Activated B cell treated with CpG ODN at 0.5 μM for 24 hours (primary cell): ENCODE results near the gene MS4A7. TPM values are rescaled to one million over a fixed set of nuclear protein-coding genes. Genes with fewer than 3 reads are reported as not detected.

ENCODE experiments used
- ATAC-seq: fragments of 200-7000 bp; cut with Tn5 transposase; one replicate; pipeline ENCODE4 v1.10.0; 2021; ENCODE audit warnings: low read depth, mild to moderate bottlenecking, moderate library complexity
- CTCF ChIA-PET: fragments of 350-600 bp; sonication (Branson Sonifier 250); formaldehyde crosslinking; loops from one replicate; lab custom pipeline; 2021; ENCODE audit warnings: antibody characterized with exemption; lab: Charles Lee
- POLR2A ChIA-PET: fragments of 350-600 bp; sonication (Branson Sonifier 250); formaldehyde crosslinking; loops from one replicate; lab custom pipeline; 2021; ENCODE audit warnings: antibody characterized with exemption; lab: Charles Lee
- DNase-seq: peaks from one replicate; pipeline ENCODE4 v3.0.0; 2022
- H3K27ac Mint-ChIP-seq: one replicate; pipeline ENCODE4 v1.8.0; 2020; ENCODE audit warnings: mixed read lengths
- H3K27me3 Mint-ChIP-seq: one replicate; pipeline ENCODE4 v1.8.0; 2021; ENCODE audit warnings: mixed read lengths
- H3K36me3 Mint-ChIP-seq: one replicate; pipeline ENCODE4 v1.8.0; 2021; ENCODE audit warnings: low read depth, mixed read lengths
- H3K4me1 Mint-ChIP-seq: one replicate; pipeline ENCODE4 v1.8.0; 2021; ENCODE audit warnings: mixed read lengths
- H3K4me3 Mint-ChIP-seq: one replicate; pipeline ENCODE4 v1.8.0; 2020; ENCODE audit warnings: mild to moderate bottlenecking, mixed read lengths
- H3K9me3 Mint-ChIP-seq: one replicate; pipeline ENCODE4 v1.8.0; 2020; ENCODE audit warnings: mixed read lengths
- intact Hi-C: fragments of 100-400 bp; cut with micrococcal nuclease; formaldehyde crosslinking; loops from one replicate; pipeline ENCODE4 v1.15.1; 2024
- total RNA-seq: library from RNA; stranded (reverse); gene quantifications from 2 replicates; pipeline ENCODE4 v1.2.3, GENCODE V29; 2022
- TF ChIP-seq, protein P1 (sequence below): fragments of 200-600 bp; IDR thresholded peaks from one replicate; pipeline ENCODE4 v1.8.0; 2022; ENCODE audit warnings: antibody characterized with exemption, mild to moderate bottlenecking

MS4A7 gene
- total RNA-seq, 1 donor from 2014 or later = 51.1 TPM

GRCh38 chr11:60347084-60347797 is 31.1 kb upstream of the MS4A7 start:
- intact Hi-C loops = loop anchor here (1.0 to 10.0 kb wide), 4 partner anchors 14 to 522 kb away; no protein-coding TSS in a partner anchor
- ChIA-PET POLR2A (interaction anchor here (1.9 to 3.0 kb wide), 2 partner anchors 16 to 109 kb away, joined by 6 to 13 read pairs; partner anchors contain the start of gene MS4A1), CTCF (interaction anchor here (0.9 to 8.6 kb wide), 17 partner anchors 13 to 416 kb away, joined by 3 to 125 read pairs (median 11); partner anchors contain the start of gene MS4A15)
- H3K27ac Mint-ChIP-seq = no peak overlapping the region
- no peaks in the 10 kb centered on the region for H3K9me3 Mint-ChIP-seq
- DNase-seq = no peak
- H3K36me3 Mint-ChIP-seq = no peaks in the 10 kb centered on the region
- ATAC-seq = peak; percentile 67
- no peak overlapping the region for H3K4me3 Mint-ChIP-seq
- TF ChIP-seq, protein P1, sequence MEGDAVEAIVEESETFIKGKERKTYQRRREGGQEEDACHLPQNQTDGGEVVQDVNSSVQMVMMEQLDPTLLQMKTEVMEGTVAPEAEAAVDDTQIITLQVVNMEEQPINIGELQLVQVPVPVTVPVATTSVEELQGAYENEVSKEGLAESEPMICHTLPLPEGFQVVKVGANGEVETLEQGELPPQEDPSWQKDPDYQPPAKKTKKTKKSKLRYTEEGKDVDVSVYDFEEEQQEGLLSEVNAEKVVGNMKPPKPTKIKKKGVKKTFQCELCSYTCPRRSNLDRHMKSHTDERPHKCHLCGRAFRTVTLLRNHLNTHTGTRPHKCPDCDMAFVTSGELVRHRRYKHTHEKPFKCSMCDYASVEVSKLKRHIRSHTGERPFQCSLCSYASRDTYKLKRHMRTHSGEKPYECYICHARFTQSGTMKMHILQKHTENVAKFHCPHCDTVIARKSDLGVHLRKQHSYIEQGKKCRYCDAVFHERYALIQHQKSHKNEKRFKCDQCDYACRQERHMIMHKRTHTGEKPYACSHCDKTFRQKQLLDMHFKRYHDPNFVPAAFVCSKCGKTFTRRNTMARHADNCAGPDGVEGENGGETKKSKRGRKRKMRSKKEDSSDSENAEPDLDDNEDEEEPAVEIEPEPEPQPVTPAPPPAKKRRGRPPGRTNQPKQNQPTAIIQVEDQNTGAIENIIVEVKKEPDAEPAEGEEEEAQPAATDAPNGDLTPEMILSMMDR = no peak
- H3K4me1 Mint-ChIP-seq = peaks cover 35% of the 10 kb centered on the region
- no peaks in the 10 kb centered on the region for H3K27me3 Mint-ChIP-seq

- intact Hi-C loops = loop anchor here (1.0 to 10.0 kb wide), 4 partner anchors 138 to 523 kb away; no protein-coding TSS in a partner anchor
- H3K27ac Mint-ChIP-seq = no peak overlapping the region
- H3K9me3 Mint-ChIP-seq = no peaks in the 10 kb centered on the region
- H3K27me3 Mint-ChIP-seq = no peaks in the 10 kb centered on the region
- peaks cover 35% of the 10 kb centered on the region for H3K4me1 Mint-ChIP-seq
- no peaks in the 10 kb centered on the region for H3K36me3 Mint-ChIP-seq
- ATAC-seq (peak; percentile 54), DNase-seq (no peak)
- POLR2A ChIA-PET = interaction anchor here (1.4 to 3.0 kb wide), 3 partner anchors 15 to 111 kb away, joined by 4 to 13 read pairs (median 6); partner anchors contain the start of gene MS4A1
- no peak overlapping the region for H3K4me3 Mint-ChIP-seq
- CTCF ChIA-PET = interaction anchor here (0.7 to 8.6 kb wide), 18 partner anchors 12 to 567 kb away, joined by 3 to 97 read pairs (median 6); partner anchors contain the start of gene MS4A15
- TF ChIP-seq, protein P1 = no peak
Observed at GRCh38 chr11:60348116-60348515, 30.2 kb upstream of the MS4A7 start.

- ATAC-seq (no peak), DNase-seq (no peak)
- intact Hi-C loops = loop anchor here (5.0 to 10.0 kb wide), 2 partner anchors 222 to 525 kb away; no protein-coding TSS in a partner anchor
- Mint-ChIP-seq H3K4me1 (peaks cover 35% of the 10 kb centered on the region), H3K9me3 (peaks cover 11% of the 10 kb centered on the region), H3K36me3 (no peaks in the 10 kb centered on the region), H3K4me3 (no peak overlapping the region), H3K27ac (no peak overlapping the region), H3K27me3 (no peaks in the 10 kb centered on the region)
- TF ChIP-seq, protein P1 = no peak
- ChIA-PET CTCF (interaction anchor here (0.6 to 8.6 kb wide), 8 partner anchors 13 to 285 kb away, joined by 3 to 97 read pairs (median 26); no protein-coding TSS in a partner anchor), POLR2A (interaction anchor here (0.6 to 3.0 kb wide), 3 partner anchors 107 to 515 kb away, joined by 4 to 13 read pairs (median 4); partner anchors contain the start of gene MS4A1)
Observed at GRCh38 chr11:60349990-60350389, 28.3 kb upstream of the MS4A7 start.

- ATAC-seq = peak; percentile 82
- Mint-ChIP-seq H3K4me3 (peak overlapping the region; percentile 25), H3K4me1 (peaks cover 46% of the 10 kb centered on the region), H3K9me3 (peaks cover 20% of the 10 kb centered on the region), H3K27ac (peak overlapping the region; percentile 74), H3K36me3 (peaks cover 3% of the 10 kb centered on the region), H3K27me3 (no peaks in the 10 kb centered on the region)
- TF ChIP-seq, protein P1 = no peak
- ChIA-PET POLR2A (no interaction called here), CTCF (no interaction called here)
- no peak for DNase-seq
- intact Hi-C loops = loop anchor here (5.0 kb wide), 1 partner anchor 405 kb away; no protein-coding TSS in a partner anchor
Observed at GRCh38 chr11:60357771-60358170, 20.6 kb upstream of the MS4A7 start.
